ENCODE measurements around the gene GJB1. TPM values are rescaled to one million over a fixed set of nuclear protein-coding genes. Genes with fewer than 3 reads are reported as not detected.

GJB1 gene
- total RNA-seq, 1 donor from 2014 or later, result 1.7 TPM

DNA sequence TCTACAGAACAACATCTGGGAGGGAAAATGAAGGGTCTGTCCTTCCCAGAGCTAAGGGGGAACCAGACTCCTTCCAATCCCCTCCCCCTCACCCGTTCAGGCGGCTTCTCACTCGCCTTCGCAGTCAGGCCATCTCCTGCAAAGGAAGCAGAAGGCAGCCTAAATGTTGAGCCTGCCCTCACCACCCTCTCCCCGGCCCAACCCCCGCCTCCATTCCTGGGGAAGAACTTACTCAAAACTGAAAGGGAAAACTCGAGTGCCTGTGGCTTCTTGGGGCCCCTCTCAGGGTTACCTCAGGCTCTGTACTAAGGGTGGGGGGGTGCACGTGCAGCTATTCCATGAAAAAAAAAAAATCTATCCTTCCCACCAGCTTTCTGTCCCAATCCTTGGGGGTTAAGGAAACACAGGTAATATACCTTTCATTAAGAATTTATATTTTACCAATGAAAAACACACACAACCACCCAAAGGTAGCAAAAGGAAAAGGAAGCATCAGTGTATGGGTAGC lies 28.5 kb downstream of the GJB1 start:
- Histone ChIP-seq H3K4me3 (no peak overlapping the region), H3K27ac (no peak overlapping the region), H3K9me3 (no peaks in the 10 kb centered on the region), H3K36me3 (peaks cover 39% of the 10 kb centered on the region), H3K4me1 (peaks cover 11% of the 10 kb centered on the region), H3K27me3 (ENCODE audit: low read depth) (no peaks in the 10 kb centered on the region)
- TF ChIP-seq, protein P1, sequence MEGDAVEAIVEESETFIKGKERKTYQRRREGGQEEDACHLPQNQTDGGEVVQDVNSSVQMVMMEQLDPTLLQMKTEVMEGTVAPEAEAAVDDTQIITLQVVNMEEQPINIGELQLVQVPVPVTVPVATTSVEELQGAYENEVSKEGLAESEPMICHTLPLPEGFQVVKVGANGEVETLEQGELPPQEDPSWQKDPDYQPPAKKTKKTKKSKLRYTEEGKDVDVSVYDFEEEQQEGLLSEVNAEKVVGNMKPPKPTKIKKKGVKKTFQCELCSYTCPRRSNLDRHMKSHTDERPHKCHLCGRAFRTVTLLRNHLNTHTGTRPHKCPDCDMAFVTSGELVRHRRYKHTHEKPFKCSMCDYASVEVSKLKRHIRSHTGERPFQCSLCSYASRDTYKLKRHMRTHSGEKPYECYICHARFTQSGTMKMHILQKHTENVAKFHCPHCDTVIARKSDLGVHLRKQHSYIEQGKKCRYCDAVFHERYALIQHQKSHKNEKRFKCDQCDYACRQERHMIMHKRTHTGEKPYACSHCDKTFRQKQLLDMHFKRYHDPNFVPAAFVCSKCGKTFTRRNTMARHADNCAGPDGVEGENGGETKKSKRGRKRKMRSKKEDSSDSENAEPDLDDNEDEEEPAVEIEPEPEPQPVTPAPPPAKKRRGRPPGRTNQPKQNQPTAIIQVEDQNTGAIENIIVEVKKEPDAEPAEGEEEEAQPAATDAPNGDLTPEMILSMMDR (IDR thresholded peaks at IDR 0.05), result no peak
- ATAC-seq (no peak), DNase-seq (no peak)
- intact Hi-C loops (cut with DNase I), result no loop called here

DNA sequence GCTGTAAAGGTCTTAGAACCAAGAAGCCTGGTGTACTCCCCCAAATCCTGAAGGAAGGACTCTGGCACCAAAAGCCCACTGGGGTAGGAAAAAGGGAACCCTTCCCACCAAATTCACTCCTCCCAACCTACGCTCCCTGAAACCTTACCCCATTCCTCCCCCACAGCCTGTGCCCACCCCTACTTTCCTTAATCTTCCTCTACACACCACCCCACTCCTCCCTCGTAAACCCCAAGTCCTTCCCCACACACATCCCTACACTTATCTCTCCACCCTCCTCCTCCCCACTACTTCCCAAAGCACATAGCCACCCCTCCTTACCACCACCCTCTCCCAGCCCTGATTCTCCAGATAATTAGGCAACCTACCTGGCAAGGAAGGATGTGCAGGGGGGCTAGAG lies 29.2 kb downstream of the GJB1 start:
- H3K27me3 ChIP-seq (ENCODE audit: low read depth), result no peaks in the 10 kb centered on the region

DNA sequence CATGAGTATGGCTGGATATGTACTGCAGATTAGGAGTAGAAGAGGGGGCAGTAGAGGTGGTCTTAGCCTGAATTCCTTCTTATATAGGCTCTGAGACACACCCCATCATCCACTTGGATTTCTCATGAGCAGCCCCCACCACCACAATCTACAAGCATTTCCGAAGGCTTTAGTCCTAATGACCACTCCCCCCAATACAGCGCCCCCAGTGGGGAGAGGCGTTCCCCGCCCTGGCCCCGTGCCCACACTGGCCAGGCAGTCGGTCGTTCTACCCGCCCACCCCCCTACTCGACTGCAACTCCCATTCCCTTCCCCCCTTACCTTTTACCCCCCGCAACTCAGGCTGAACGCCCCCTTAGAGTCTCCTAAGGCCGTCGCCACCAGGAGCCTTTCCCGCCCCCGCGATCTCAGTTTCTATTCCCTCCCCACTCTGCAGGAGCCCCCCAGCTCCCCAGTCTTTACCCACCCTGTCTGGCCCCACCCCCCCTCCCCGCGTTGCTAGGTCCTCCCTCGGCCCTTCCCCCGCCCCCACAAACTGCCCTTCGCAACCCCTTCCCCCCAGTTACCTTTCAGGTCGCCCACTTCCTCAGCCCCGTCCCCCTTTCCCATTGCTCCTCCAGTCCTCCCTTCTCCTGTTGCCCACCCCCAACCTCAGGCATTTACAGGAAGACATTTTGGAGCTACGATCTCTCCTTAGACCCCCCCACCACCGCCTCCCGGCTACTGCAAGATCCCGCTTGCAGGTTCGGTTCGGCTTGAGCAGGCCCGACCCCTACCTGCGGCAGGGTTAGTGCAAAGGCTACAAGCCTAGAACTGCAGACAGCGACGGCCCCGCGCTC lies 30.4 kb downstream of the GJB1 start:
- Histone ChIP-seq H3K4me3 (peak overlapping the region; percentile 66), H3K4me1 (peaks cover 11% of the 10 kb centered on the region), H3K36me3 (peaks cover 19% of the 10 kb centered on the region), H3K9me3 (no peaks in the 10 kb centered on the region), H3K27me3 (ENCODE audit: low read depth) (no peaks in the 10 kb centered on the region), H3K27ac (peak overlapping the region; percentile 87)
- ATAC-seq (no peak), DNase-seq (peak; percentile 47)
- intact Hi-C loops (cut with DNase I), result no loop called here
- TF ChIP-seq, protein P1 (IDR thresholded peaks at IDR 0.05), result peak; percentile 27

More for the DNA sequence above, 29.2 kb downstream of the GJB1 start:
- no peak overlapping the region for H3K4me3 ChIP-seq
- H3K36me3 ChIP-seq, result peaks cover 32% of the 10 kb centered on the region
- intact Hi-C loops (cut with DNase I), result no loop called here
- no peaks in the 10 kb centered on the region for H3K9me3 ChIP-seq
- TF ChIP-seq, protein P1 (IDR thresholded peaks at IDR 0.05), result no peak
- H3K27ac ChIP-seq, result no peak overlapping the region
- DNase-seq (no peak), ATAC-seq (no peak)
- peaks cover 11% of the 10 kb centered on the region for H3K4me1 ChIP-seq

DNA sequence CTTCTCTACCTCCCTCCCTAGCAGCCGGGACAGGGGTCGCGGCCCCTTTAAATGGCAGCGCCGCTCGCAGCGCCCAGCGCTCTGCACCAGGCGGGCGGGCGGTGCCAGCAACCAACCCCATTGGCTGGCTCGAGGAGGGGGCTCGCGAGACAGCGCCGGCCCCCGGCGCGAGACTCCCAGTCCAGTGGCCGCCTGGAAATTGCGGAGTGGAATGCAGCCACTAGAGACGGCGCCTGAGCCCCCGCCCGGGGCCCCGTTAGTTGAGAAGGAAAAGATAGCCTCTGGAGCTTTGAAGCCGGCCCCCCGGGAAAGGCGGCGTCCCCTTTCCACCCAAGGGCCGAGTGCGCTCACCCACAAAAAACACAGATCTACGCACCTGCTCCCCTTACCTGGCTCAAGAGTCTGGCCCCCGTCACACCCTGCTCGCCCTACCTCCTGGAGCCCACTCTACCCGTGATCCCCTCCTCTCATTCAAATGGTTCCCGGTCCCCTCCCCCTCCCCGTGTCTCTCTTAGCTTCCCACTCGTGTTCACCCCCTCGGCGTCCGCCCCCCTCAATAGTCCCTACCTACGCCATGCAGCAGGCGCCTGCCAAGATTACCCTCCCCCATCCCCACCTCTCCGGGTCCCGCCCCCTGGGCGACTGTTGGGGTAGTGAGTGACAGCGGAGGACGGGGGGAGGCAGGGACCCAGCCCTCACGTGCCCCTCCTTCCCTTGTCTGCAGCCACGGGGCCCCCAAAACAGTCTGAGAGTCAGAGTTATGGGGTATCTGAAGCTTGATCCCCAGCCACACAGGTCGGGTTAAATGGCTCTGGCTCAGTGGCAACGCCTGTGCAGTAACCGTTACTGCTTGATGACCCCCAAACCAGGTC lies 31.3 kb downstream of the GJB1 start, which contains the start of gene ZMYM3:
TSS of gene ZMYM3 (minus strand) at position 49 of the 872 bp plus-strand sequence. CDS start 885 bp downstream, outside the sequence.
- intact Hi-C loops (cut with DNase I), result no loop called here
- H3K27me3 ChIP-seq (ENCODE audit: low read depth), result no peaks in the 10 kb centered on the region
- peak; percentile 90 for DNase-seq

DNA sequence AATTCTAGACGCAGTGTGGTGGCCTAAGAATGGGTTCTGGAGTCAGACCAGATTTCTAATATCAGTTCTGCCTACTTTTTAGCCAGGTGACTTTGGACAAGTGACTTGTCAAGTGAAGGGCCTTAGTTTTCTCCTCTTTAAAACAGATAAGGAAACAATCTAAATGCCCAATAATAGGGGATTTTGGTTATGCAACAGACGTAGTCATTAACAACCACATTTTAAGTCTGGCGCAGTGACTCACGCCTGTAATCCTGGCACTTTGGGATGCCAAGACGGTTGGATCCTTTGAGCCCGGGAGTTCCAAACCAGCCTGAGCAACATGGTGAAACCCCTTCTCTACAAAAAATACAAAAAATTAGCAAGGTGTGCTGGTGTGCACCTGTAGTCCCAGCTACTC lies 33.0 kb downstream of the GJB1 start:
- Histone ChIP-seq H3K4me1 (peaks cover 11% of the 10 kb centered on the region), H3K27ac (no peak overlapping the region), H3K4me3 (no peak overlapping the region), H3K27me3 (ENCODE audit: low read depth) (no peaks in the 10 kb centered on the region), H3K36me3 (no peaks in the 10 kb centered on the region), H3K9me3 (no peaks in the 10 kb centered on the region)
- intact Hi-C loops (cut with DNase I), result no loop called here
- DNase-seq (no peak), ATAC-seq (no peak)
- TF ChIP-seq, protein P1 (IDR thresholded peaks at IDR 0.05), result no peak

More for the DNA sequence above, 31.3 kb downstream of the GJB1 start, which contains the start of gene ZMYM3:
- TF ChIP-seq, protein P1 (IDR thresholded peaks at IDR 0.05), result no peak
- Histone ChIP-seq H3K9me3 (no peaks in the 10 kb centered on the region), H3K27ac (peak within 1 kb of the TSS; percentile 87), H3K4me1 (peaks cover 11% of the 10 kb centered on the region), H3K4me3 (peak within 1 kb of the TSS; percentile 66), H3K36me3 (peaks cover 11% of the 10 kb centered on the region)
- ATAC-seq, result peak; percentile 95 to 97
